Measurements from ENCODE around the gene VSIG10. TPM values are rescaled to one million over a fixed set of nuclear protein-coding genes. Genes with fewer than 3 reads are reported as not detected.
"Not testable (repeated sequence)": the region's sequence is repeated elsewhere in the genome, so short reads cannot be mapped to it uniquely, and the experiment has no call there.

Gene VSIG10
- total RNA-seq, 1 donor from 2014 or later = 22.0 TPM

- no peaks in the 10 kb centered on the region for H3K27me3 ChIP-seq (ENCODE audit: control insufficient read depth, insufficient read depth, low read length)
- no peak overlapping the region for H3K4me3 ChIP-seq (ENCODE audit: low read depth, low read length)
- no peak for DNase-seq (ENCODE audit: low read depth)
- TF ChIP-seq CTCF (IDR thresholded peaks at IDR 0.05; ENCODE audit: insufficient read depth, low read length, poor library complexity, severe bottlenecking) = no peak
- no peaks in the 10 kb centered on the region for H3K36me3 ChIP-seq (ENCODE audit: control insufficient read depth, insufficient read depth, low read length)
These were observed 9.8 kb downstream of the VSIG10 start for GRCh38 chr12:118094039-118094438.

- no peak for TF ChIP-seq CTCF (IDR thresholded peaks at IDR 0.05; ENCODE audit: insufficient read depth, low read length, poor library complexity, severe bottlenecking)
- Histone ChIP-seq H3K27me3 (ENCODE audit: control insufficient read depth, insufficient read depth, low read length) (no peaks in the 10 kb centered on the region), H3K4me3 (ENCODE audit: low read depth, low read length) (no peak overlapping the region), H3K36me3 (ENCODE audit: control insufficient read depth, insufficient read depth, low read length) (no peaks in the 10 kb centered on the region)
- no peak for DNase-seq (ENCODE audit: low read depth)
These were observed 14.0 kb downstream of the VSIG10 start for GRCh38 chr12:118089782-118090181.

- H3K27me3 ChIP-seq (ENCODE audit: control insufficient read depth, insufficient read depth, low read length) = no peaks in the 10 kb centered on the region
- DNase-seq (ENCODE audit: low read depth) = no peak
- TF ChIP-seq CTCF (IDR thresholded peaks at IDR 0.05; ENCODE audit: insufficient read depth, low read length, poor library complexity, severe bottlenecking) = no peak
- no peak overlapping the region for H3K4me3 ChIP-seq (ENCODE audit: low read depth, low read length)
- H3K36me3 ChIP-seq (ENCODE audit: control insufficient read depth, insufficient read depth, low read length) = no peaks in the 10 kb centered on the region
These were observed 21.6 kb downstream of the VSIG10 start for GRCh38 chr12:118082161-118082560.

GRCh38 chr12:118081521-118081920, 22.3 kb downstream of the VSIG10 start:
- not testable (repeated sequence) for H3K27me3 ChIP-seq (ENCODE audit: control insufficient read depth, insufficient read depth, low read length); DNase-seq (ENCODE audit: low read depth); H3K36me3 ChIP-seq (ENCODE audit: control insufficient read depth, insufficient read depth, low read length); H3K4me3 ChIP-seq (ENCODE audit: low read depth, low read length)

- no peaks in the 10 kb centered on the region for H3K27me3 ChIP-seq (ENCODE audit: control insufficient read depth, insufficient read depth, low read length)
- no peak for TF ChIP-seq CTCF (IDR thresholded peaks at IDR 0.05; ENCODE audit: insufficient read depth, low read length, poor library complexity, severe bottlenecking)
- no peak for DNase-seq (ENCODE audit: low read depth)
- H3K36me3 ChIP-seq (ENCODE audit: control insufficient read depth, insufficient read depth, low read length) = no peaks in the 10 kb centered on the region
- no peak overlapping the region for H3K4me3 ChIP-seq (ENCODE audit: low read depth, low read length)
These were observed 30.0 kb downstream of the VSIG10 start for GRCh38 chr12:118073768-118074167.

GRCh38 chr12:118070650-118071049, 33.2 kb downstream of the VSIG10 start:
- Histone ChIP-seq H3K27me3 (ENCODE audit: control insufficient read depth, insufficient read depth, low read length) (no peaks in the 10 kb centered on the region), H3K36me3 (ENCODE audit: control insufficient read depth, insufficient read depth, low read length) (no peaks in the 10 kb centered on the region), H3K4me3 (ENCODE audit: low read depth, low read length) (no peak overlapping the region)
- TF ChIP-seq CTCF (IDR thresholded peaks at IDR 0.05; ENCODE audit: insufficient read depth, low read length, poor library complexity, severe bottlenecking) = no peak
- no peak for DNase-seq (ENCODE audit: low read depth)

Measured in kidney epithelial cell (primary cell).